ENCODE data around the gene WFDC2.

DNA sequence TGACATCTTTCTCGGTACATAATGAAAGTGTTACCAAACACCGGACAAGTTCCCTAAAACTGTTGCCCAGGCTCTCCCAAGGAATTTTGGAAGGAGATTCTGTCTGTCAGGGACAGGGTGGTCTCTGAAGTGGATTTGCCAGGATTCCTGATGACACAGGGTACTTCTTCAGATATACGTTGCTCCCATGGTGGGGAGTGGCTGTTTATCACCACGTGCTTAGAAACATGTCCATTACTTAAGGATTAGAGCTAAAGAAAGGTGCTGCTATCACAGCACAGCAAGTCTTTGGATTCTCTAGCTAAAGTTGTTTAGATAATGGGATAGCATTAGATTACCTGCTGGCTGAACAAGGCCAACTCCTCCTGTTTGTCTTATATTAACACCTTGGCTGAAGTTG lies 39.5 kb downstream of the WFDC2 start:
- TF ChIP-seq, protein P1, sequence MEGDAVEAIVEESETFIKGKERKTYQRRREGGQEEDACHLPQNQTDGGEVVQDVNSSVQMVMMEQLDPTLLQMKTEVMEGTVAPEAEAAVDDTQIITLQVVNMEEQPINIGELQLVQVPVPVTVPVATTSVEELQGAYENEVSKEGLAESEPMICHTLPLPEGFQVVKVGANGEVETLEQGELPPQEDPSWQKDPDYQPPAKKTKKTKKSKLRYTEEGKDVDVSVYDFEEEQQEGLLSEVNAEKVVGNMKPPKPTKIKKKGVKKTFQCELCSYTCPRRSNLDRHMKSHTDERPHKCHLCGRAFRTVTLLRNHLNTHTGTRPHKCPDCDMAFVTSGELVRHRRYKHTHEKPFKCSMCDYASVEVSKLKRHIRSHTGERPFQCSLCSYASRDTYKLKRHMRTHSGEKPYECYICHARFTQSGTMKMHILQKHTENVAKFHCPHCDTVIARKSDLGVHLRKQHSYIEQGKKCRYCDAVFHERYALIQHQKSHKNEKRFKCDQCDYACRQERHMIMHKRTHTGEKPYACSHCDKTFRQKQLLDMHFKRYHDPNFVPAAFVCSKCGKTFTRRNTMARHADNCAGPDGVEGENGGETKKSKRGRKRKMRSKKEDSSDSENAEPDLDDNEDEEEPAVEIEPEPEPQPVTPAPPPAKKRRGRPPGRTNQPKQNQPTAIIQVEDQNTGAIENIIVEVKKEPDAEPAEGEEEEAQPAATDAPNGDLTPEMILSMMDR (conservative IDR thresholded peaks at IDR 0.05), result no peak
- TF ChIP-seq ZFX (IDR thresholded peaks at IDR 0.05), result no peak
